ENCODE measurements around the gene PHETA2.

DNA sequence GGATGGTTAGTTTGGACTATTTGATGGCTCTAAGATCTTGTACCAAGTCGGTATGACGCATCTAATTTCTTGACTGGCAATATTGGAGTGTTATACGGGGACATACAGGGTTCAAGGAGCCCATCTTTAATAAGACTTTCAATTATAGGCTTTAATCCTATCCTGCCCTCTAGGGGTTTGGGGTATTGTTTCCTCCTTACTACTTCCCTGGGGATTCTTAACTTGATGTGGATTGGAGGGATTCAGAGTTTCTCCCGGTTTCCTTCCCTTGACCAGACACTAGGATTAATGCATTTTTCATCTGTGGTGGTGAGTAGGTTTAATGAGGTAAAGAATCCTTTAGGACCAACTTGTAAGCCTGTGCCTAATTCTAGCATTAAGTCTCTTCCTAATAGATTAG lies 37.8 kb downstream of the PHETA2 start:
- TF ChIP-seq, protein P1, sequence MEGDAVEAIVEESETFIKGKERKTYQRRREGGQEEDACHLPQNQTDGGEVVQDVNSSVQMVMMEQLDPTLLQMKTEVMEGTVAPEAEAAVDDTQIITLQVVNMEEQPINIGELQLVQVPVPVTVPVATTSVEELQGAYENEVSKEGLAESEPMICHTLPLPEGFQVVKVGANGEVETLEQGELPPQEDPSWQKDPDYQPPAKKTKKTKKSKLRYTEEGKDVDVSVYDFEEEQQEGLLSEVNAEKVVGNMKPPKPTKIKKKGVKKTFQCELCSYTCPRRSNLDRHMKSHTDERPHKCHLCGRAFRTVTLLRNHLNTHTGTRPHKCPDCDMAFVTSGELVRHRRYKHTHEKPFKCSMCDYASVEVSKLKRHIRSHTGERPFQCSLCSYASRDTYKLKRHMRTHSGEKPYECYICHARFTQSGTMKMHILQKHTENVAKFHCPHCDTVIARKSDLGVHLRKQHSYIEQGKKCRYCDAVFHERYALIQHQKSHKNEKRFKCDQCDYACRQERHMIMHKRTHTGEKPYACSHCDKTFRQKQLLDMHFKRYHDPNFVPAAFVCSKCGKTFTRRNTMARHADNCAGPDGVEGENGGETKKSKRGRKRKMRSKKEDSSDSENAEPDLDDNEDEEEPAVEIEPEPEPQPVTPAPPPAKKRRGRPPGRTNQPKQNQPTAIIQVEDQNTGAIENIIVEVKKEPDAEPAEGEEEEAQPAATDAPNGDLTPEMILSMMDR (conservative IDR thresholded peaks at IDR 0.05; ENCODE audit: low read depth, low read length): no peak
- TF ChIP-seq USF2 (IDR thresholded peaks at IDR 0.05; ENCODE audit: low read depth, low read length) (no peak), SMC3 (IDR thresholded peaks at IDR 0.05; ENCODE audit: low read depth, low read length) (no peak), RAD21 (IDR thresholded peaks at IDR 0.05; ENCODE audit: low read length) (no peak), POLR2A (IDR thresholded peaks at IDR 0.05; ENCODE audit: low read depth, low read length) (no peak), MAFK (IDR thresholded peaks at IDR 0.05; ENCODE audit: low read depth, low read length) (no peak), RFX5 (IDR thresholded peaks at IDR 0.05; ENCODE audit: low read depth, low read length) (no peak), FOS (IDR thresholded peaks at IDR 0.05; ENCODE audit: low read depth, low read length) (no peak)

Measured in IMR-90 (cell line).